ENCODE measurements around the gene ANKS3. TPM values are rescaled to one million over a fixed set of nuclear protein-coding genes. Genes with fewer than 3 reads are reported as not detected.

ANKS3 gene
- total RNA-seq, 1 experiment from 2014 or later = 25.5 TPM

GRCh38 chr16:4682084-4682591 lies 51.9 kb downstream of the ANKS3 start:
- Histone ChIP-seq H3K9me3 (ENCODE audit: control insufficient read depth in 1 of 2, insufficient read depth in 1 of 2, low read depth in 1 of 2, low read length in 2 of 2) (no peaks in the 10 kb centered on the region), H3K9me2 (ENCODE audit: insufficient read depth) (no peaks in the 10 kb centered on the region), H4K20me1 (ENCODE audit: insufficient read depth) (no peaks in the 10 kb centered on the region), H3K79me2 (ENCODE audit: insufficient read depth, low read length) (no peaks in the 10 kb centered on the region), H3K4me3 (replicated peaks in 1 of 2; ENCODE audit: low read depth in 1 of 2, low read length in 2 of 2) (no peak overlapping the region), H3K27ac (ENCODE audit: low read depth, low read length) (no peak overlapping the region), H3K4me1 (ENCODE audit: control insufficient read depth in 1 of 2, insufficient read depth in 2 of 2, low read length in 2 of 2) (no peaks in the 10 kb centered on the region), H3K9ac (ENCODE audit: low read length) (no peak overlapping the region), H3K36me3 (ENCODE audit: control insufficient read depth in 1 of 2, insufficient read depth in 2 of 2, low read length in 2 of 2) (peaks cover 0 to 7% of the 10 kb centered on the region in 2 experiments; a peak in 1 of 4 replicates), H2AFZ (ENCODE audit: low read depth, low read length, poor library complexity, severe bottlenecking) (no peak overlapping the region), H3K27me3 (ENCODE audit: insufficient read depth, low read length) (no peaks in the 10 kb centered on the region), H3K4me2 (ENCODE audit: low read length) (no peak overlapping the region)
- POLR2A ChIA-PET = no interaction called here
- DNase-seq (ENCODE audit: low read depth, low spot score) (no peak), ATAC-seq (no peak)
- BruUV-seq (replicated peaks) = no TSS peak
- CTCF ChIA-PET = no interaction called here
- TF ChIP-seq SIN3A (IDR thresholded peaks at IDR 0.05; ENCODE audit: low read depth) (no peak), REST (IDR thresholded peaks at IDR 0.05; ENCODE audit: low read depth) (no peak), POLR2A (IDR thresholded peaks at IDR 0.05; ENCODE audit: borderline replicate concordance, extremely low read depth, insufficient read depth, insufficient read length) (no peak), EZH2phosphoT487 (IDR thresholded peaks at IDR 0.05; ENCODE audit: borderline replicate concordance) (no peak), JUND (IDR thresholded peaks at IDR 0.05) (no peak), CTCF (IDR thresholded peaks at IDR 0.05 in 2 of 3, conservative IDR thresholded peaks at IDR 0.05 in 1 of 3; ENCODE audit: borderline replicate concordance in 1 of 3, insufficient read depth in 1 of 3, low read depth in 2 of 3, low read length in 2 of 3) (no peak), YY1 (IDR thresholded peaks at IDR 0.05; ENCODE audit: extremely low read depth, insufficient replicate concordance, low read depth, low read length) (no peak), ZBTB33 (IDR thresholded peaks at IDR 0.05; ENCODE audit: extremely low read depth, insufficient replicate concordance, low read length) (no peak), RAD21 (IDR thresholded peaks at IDR 0.05; ENCODE audit: low read depth) (no peak), EGR1 (IDR thresholded peaks at IDR 0.05; ENCODE audit: low read depth) (no peak), SRF (IDR thresholded peaks at IDR 0.05; ENCODE audit: low read depth) (no peak), EZH2 (IDR thresholded peaks at IDR 0.05) (no peak), TCF7L2 (IDR thresholded peaks at IDR 0.05; ENCODE audit: borderline replicate concordance, extremely low read depth, insufficient read depth, insufficient read length) (no peak), ZNF274 (IDR thresholded peaks at IDR 0.05; ENCODE audit: low read depth, low read length) (no peak)
- RAD21 ChIA-PET (ENCODE audit: low non-redundant PET in 1 of 2, low total read pairs in 2 of 2, uncharacterized antibody in 2 of 2, unreplicated experiment in 2 of 2) = no interaction called here
- intact Hi-C loops (cut with micrococcal nuclease) = no loop called here
